Transverse colon (tissue), 4 donors: ENCODE data around the gene OTUB1. TPM values are rescaled to one million over a fixed set of nuclear protein-coding genes. Genes with fewer than 3 reads are reported as not detected.

Source experiments
- DNase-seq: peaks from one replicate; pipeline ENCODE4 v3.0.0-alpha.2; 2019
- H3K27ac ChIP-seq, 4 donors: fragments of 200-600 bp; sonication (generic); 2 replicates each; pipeline ENCODE4 v1.5.1; 2016 to 2018; ENCODE audit warnings: inconsistent platforms in 4 of 4
- H3K27me3 ChIP-seq: fragments of 200-600 bp; sonication (generic); 2 replicates; pipeline ENCODE4 v1.5.1; 2017; ENCODE audit warnings: inconsistent platforms
- H3K36me3 ChIP-seq, 4 donors: fragments of 200-600 bp; sonication (generic); 2 replicates each; pipeline ENCODE4 v1.5.1; 2017 to 2019; ENCODE audit warnings: inconsistent platforms in 4 of 4
- H3K4me1 ChIP-seq, 4 donors: fragments of 200-600 bp; sonication (generic); 2 replicates each; pipeline ENCODE4 v1.5.1; 2017 to 2020; ENCODE audit warnings: inconsistent platforms in 4 of 4
- H3K4me3 ChIP-seq, 4 donors: fragments of 200-600 bp; sonication (generic); 1 replicate in 1 of 4; 2 replicates in 3 of 4; pipeline versions ENCODE4 v1.5.1 to v1.6.1; 2017 to 2019; ENCODE audit warnings: inconsistent platforms in 4 of 4
- H3K9me3 ChIP-seq, 2 donors: fragments of 200-600 bp; sonication (generic); 2 replicates each; pipeline ENCODE4 v1.5.1; 2017 to 2019; ENCODE audit warnings: inconsistent platforms in 2 of 2
- CTCF ChIP-seq, 5 experiments: fragments of 200-600 bp in 3 of 5; fragments of 450-650 bp in 2 of 5; sonication (generic) in 3 of 5; IDR thresholded peaks; 1 replicate in 2 of 5; 2 replicates in 3 of 5; pipeline ENCODE4 v1.5.1; 2016 to 2017; ENCODE audit warnings: antibody characterized with exemption in 5 of 5, inconsistent platforms in 3 of 5, mild to moderate bottlenecking in 2 of 5, moderate library complexity in 1 of 5
- EP300 ChIP-seq: sonication (generic); formaldehyde crosslinking; IDR thresholded peaks from one replicate; pipeline ENCODE4 v1.6.1; 2017; ENCODE audit warnings: antibody characterized with exemption, low read depth
- POLR2A ChIP-seq: fragments of 450-650 bp; IDR thresholded peaks from one replicate; pipeline ENCODE4 v1.6.1; 2016; ENCODE audit warnings: antibody characterized with exemption, mild to moderate bottlenecking, moderate library complexity
- POLR2AphosphoS5 ChIP-seq, 3 donors: sonication (generic); formaldehyde crosslinking; IDR thresholded peaks; one replicate each; pipeline ENCODE4 v1.6.1; 2016; ENCODE audit warnings: antibody characterized with exemption in 3 of 3
- WGBS, 2 donors: methylation state at CpG; one replicate each; pipeline ENCODE4 v1.1.5; 2018; ENCODE audit warnings: low coverage in 1 of 2; 5-methylcytosine and 5-hydroxymethylcytosine counted together
- in situ Hi-C, 4 donors: fragments of 200-750 bp; cut with MboI; loops; one replicate each; pipeline versions ENCODE4 v1.15.0 to v1.15.1; 2017; ENCODE audit warnings: low sequenced_read_pairs in 3 of 4, low pct_ligation_motif_present in 1 of 4, low pct_unique_long_range_greater_than_20kb in 1 of 4
- intact Hi-C: fragments of 100-400 bp; cut with DNase I; formaldehyde crosslinking; loops from one replicate; pipeline ENCODE4 v1.15.1; 2023; ENCODE audit warnings: low total_unique reads
- total RNA-seq, 4 donors: library from RNA; depleted of rRNA; stranded (reverse); fragments of >200 nt; gene quantifications; one replicate each; pipeline ENCODE4 v1.1.0, GENCODE V29; 2016

Gene OTUB1
- total RNA-seq, 4 donors from 2014 or later = 52.7 to 114 (median 79.4) TPM

- intact Hi-C loops (loop anchor here (2.0 kb wide), 1 partner anchor 174 kb away; no protein-coding TSS in a partner anchor), in situ Hi-C loops (loop anchor here in 2 of 4 donors (10.0 kb wide), 2 partner anchors 106 to 176 kb away; partner anchors contain the start of genes MARK2 (in 2 of the 2) and ZFTA (in 1 of the 2))
- H3K27ac ChIP-seq = peak overlapping the region in 1 of 4 donors; percentile 20
- TF ChIP-seq POLR2A (no peak), CTCF (IDR thresholded peaks at IDR 0.05) (no peak), EP300 (no peak)
- no peaks in the 10 kb centered on the region for H3K27me3 ChIP-seq
- H3K36me3 ChIP-seq = no peaks in the 10 kb centered on the region
- H3K4me1 ChIP-seq = peaks cover 12 to 62% (median 28%) of the 10 kb centered on the region in 4 donors
- 81 to 83% methylated on average over 6 of the region's 6 CpGs for WGBS, 2 donors
- H3K9me3 ChIP-seq = no peaks in the 10 kb centered on the region
- no peak for DNase-seq
- H3K4me3 ChIP-seq = no peak overlapping the region
Observed at GRCh38 chr11:63940786-63941185, 45.5 kb upstream of the OTUB1 start.

DNA sequence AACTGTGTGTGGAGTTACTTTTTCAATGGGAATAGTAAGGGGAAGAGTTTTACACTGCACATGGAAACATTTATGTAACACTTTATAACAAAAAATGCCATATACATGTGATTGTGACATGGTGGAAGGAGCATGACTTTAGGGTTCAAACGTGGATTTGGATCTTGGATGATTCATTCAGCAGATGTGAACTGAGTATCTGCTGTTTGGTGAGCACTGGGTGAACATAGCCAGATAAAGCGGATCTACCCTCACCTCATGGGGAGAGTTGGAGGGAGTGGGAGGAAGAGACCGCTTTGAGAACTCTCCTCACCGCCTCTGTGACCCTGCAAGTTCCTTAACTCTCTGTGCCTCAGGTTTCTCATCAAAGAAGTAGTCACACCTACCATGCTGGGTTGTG is 44.3 kb upstream of the OTUB1 start:
- WGBS, 2 donors = 81 to 85% methylated on average over 3 to 4 of the region's 4 CpGs
- Histone ChIP-seq H3K36me3 (no peaks in the 10 kb centered on the region), H3K9me3 (no peaks in the 10 kb centered on the region), H3K27ac (no peak overlapping the region), H3K27me3 (no peaks in the 10 kb centered on the region), H3K4me1 (peaks cover 12 to 66% (median 28%) of the 10 kb centered on the region in 4 donors), H3K4me3 (no peak overlapping the region)
- intact Hi-C loops = loop anchor here (2.0 kb wide), 1 partner anchor 175 kb away; no protein-coding TSS in a partner anchor
- in situ Hi-C loops = loop anchor here in 2 of 4 donors (10.0 kb wide), 2 partner anchors 107 to 177 kb away; partner anchors contain the start of genes MARK2 (in 2 of the 2) and ZFTA (in 1 of the 2)
- no peak for TF ChIP-seq POLR2A
- TF ChIP-seq EP300 = no peak
- no peak for TF ChIP-seq POLR2AphosphoS5 (IDR thresholded peaks at IDR 0.05)
- TF ChIP-seq CTCF (IDR thresholded peaks at IDR 0.05) = no peak
- no peak for DNase-seq

- no peaks in the 10 kb centered on the region for H3K36me3 ChIP-seq
- no peaks in the 10 kb centered on the region for H3K27me3 ChIP-seq
- in situ Hi-C loops (loop anchor here in 2 of 4 donors (10.0 kb wide), 2 partner anchors 108 to 178 kb away; partner anchors contain the start of genes MARK2 (in 2 of the 2) and ZFTA (in 1 of the 2)), intact Hi-C loops (no loop called here)
- no peak for TF ChIP-seq CTCF (IDR thresholded peaks at IDR 0.05)
- no peak for TF ChIP-seq POLR2AphosphoS5 (IDR thresholded peaks at IDR 0.05)
- TF ChIP-seq EP300 = no peak
- no peak for TF ChIP-seq POLR2A
- no peak overlapping the region for H3K4me3 ChIP-seq
- H3K4me1 ChIP-seq = peaks cover 12 to 64% (median 27%) of the 10 kb centered on the region in 4 donors
- no peaks in the 10 kb centered on the region for H3K9me3 ChIP-seq
- 78% methylated on average over 3 of the region's 3 CpGs; no CpG with 5 or more reads in 1 of the 2 donors for WGBS, 2 donors
- peak overlapping the region in 3 of 4 donors; percentile 11 to 31 (median 18) for H3K27ac ChIP-seq
- no peak for DNase-seq
Observed at GRCh38 chr11:63942803-63943202, 43.4 kb upstream of the OTUB1 start.

GRCh38 chr11:63944987-63945386 is 41.3 kb upstream of the OTUB1 start:
- Histone ChIP-seq H3K4me1 (peaks cover 12 to 51% (median 16%) of the 10 kb centered on the region in 4 donors), H3K27me3 (no peaks in the 10 kb centered on the region), H3K27ac (peak overlapping the region; percentile 21 to 73 (median 60)), H3K4me3 (no peak overlapping the region), H3K36me3 (no peaks in the 10 kb centered on the region), H3K9me3 (no peaks in the 10 kb centered on the region)
- TF ChIP-seq POLR2AphosphoS5 (IDR thresholded peaks at IDR 0.05) (no peak), CTCF (IDR thresholded peaks at IDR 0.05) (no peak), POLR2A (no peak), EP300 (no peak)
- in situ Hi-C loops (loop anchor here (5.0 to 10.0 kb wide), 4 partner anchors 108 to 180 kb away; partner anchors contain the start of genes MARK2 (in 3 of the 4) and ZFTA (in 1 of the 4)), intact Hi-C loops (loop anchor here (2.0 kb wide), 1 partner anchor 106 kb away; the partner anchor contains the start of gene MARK2)
- 49 to 60% methylated on average over 3 to 8 of the region's 8 CpGs for WGBS, 2 donors
- DNase-seq = peak; percentile 42
